Osteocyte (in vitro differentiated cells): ENCODE measurements around the gene DZIP1. TPM values are rescaled to one million over a fixed set of nuclear protein-coding genes. Genes with fewer than 3 reads are reported as not detected.
A peak's percentile ranks its signal among the peaks of the same experiment; 100 is the strongest.

Source experiments
- DNase-seq: peaks from one replicate; pipeline ENCODE4 v3.0.0; 2021; ENCODE audit warnings: mixed read lengths; ENCODE audit not compliant: unreplicated experiment; ENCODE audit errors: extremely low spot score
- H3K27ac Mint-ChIP-seq: one replicate; pipeline ENCODE4 v1.8.0; 2021; ENCODE audit warnings: mild to moderate bottlenecking, mixed read lengths; ENCODE audit not compliant: unreplicated experiment
- H3K27me3 Mint-ChIP-seq: one replicate; pipeline ENCODE4 v1.8.0; 2021; ENCODE audit warnings: mixed read lengths; ENCODE audit not compliant: unreplicated experiment
- H3K36me3 Mint-ChIP-seq: one replicate; pipeline ENCODE4 v1.8.0; 2021; ENCODE audit warnings: mixed read lengths; ENCODE audit not compliant: unreplicated experiment
- H3K4me1 Mint-ChIP-seq: one replicate; pipeline ENCODE4 v1.8.0; 2021; ENCODE audit warnings: mixed read lengths; ENCODE audit not compliant: unreplicated experiment
- H3K4me3 Mint-ChIP-seq: one replicate; pipeline ENCODE4 v1.8.0; 2021; ENCODE audit warnings: mild to moderate bottlenecking, moderate library complexity, mixed read lengths; ENCODE audit not compliant: unreplicated experiment
- H3K9me3 Mint-ChIP-seq: one replicate; pipeline ENCODE4 v1.8.0; 2021; ENCODE audit warnings: mixed read lengths; ENCODE audit not compliant: unreplicated experiment
- total RNA-seq: library from RNA; stranded (reverse); gene quantifications from 2 replicates; pipeline ENCODE4 v1.2.1, GENCODE V29; 2021
- TF ChIP-seq, protein P1 (sequence below): fragments of 200-600 bp; sonication (generic); IDR thresholded peaks from 2 replicates; pipeline ENCODE4 v1.5.0; 2021; ENCODE audit warnings: antibody characterized with exemption, mild to moderate bottlenecking, moderate library complexity

The DZIP1 gene
- total RNA-seq, 1 donor from 2014 or later = 50.8 TPM

DNA sequence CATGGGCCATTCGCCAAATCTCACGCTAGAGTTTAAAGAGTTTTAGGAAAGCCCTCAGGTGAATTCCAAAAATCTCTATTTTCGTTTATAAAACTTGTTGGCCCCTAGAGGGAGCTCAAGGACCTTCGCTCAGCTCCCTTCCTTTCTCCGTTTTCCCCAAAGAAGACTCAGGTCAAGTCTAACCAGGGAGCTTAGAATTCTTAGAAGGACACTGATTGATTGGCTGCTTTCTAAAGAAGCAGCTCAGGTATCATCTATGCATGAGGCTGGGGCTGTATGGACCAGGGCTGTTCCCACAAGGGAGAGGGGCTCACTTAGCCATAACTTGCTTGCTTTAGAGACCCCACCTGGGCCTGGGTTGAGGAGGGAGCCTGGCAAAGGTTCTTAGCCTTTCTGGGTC, 20.5 kb downstream of the DZIP1 start:
- Mint-ChIP-seq H3K4me3 (no peak overlapping the region), H3K4me1 (peaks cover 20% of the 10 kb centered on the region), H3K36me3 (peaks cover 77% of the 10 kb centered on the region), H3K9me3 (peaks cover 9% of the 10 kb centered on the region), H3K27ac (no peak overlapping the region), H3K27me3 (no peaks in the 10 kb centered on the region)
- DNase-seq = no peak
- TF ChIP-seq, protein P1, sequence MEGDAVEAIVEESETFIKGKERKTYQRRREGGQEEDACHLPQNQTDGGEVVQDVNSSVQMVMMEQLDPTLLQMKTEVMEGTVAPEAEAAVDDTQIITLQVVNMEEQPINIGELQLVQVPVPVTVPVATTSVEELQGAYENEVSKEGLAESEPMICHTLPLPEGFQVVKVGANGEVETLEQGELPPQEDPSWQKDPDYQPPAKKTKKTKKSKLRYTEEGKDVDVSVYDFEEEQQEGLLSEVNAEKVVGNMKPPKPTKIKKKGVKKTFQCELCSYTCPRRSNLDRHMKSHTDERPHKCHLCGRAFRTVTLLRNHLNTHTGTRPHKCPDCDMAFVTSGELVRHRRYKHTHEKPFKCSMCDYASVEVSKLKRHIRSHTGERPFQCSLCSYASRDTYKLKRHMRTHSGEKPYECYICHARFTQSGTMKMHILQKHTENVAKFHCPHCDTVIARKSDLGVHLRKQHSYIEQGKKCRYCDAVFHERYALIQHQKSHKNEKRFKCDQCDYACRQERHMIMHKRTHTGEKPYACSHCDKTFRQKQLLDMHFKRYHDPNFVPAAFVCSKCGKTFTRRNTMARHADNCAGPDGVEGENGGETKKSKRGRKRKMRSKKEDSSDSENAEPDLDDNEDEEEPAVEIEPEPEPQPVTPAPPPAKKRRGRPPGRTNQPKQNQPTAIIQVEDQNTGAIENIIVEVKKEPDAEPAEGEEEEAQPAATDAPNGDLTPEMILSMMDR = peak; percentile 71

DNA sequence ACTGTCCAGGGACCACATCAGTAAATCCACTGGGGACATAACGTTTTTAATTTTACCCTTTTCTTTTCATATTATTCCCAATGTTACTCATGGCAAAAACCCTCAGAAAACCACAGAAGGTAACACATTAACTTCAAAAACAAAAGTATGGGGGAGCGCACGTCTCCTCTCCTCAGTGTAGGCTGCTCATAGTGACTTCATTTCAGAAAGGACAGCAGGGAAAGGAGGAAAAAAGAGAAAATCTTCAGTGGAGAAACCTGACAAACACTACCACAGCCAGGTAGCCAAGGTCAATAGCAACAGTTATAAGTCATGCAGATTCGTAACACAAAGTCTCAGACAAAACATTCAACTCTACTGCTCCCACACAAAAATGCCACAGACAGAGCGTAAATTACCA, 21.4 kb downstream of the DZIP1 start:
- no peak overlapping the region for H3K4me3 Mint-ChIP-seq
- TF ChIP-seq, protein P1 = no peak
- H3K4me1 Mint-ChIP-seq = peaks cover 17% of the 10 kb centered on the region
- H3K27ac Mint-ChIP-seq = peak overlapping the region; percentile 54
- H3K36me3 Mint-ChIP-seq = peaks cover 78% of the 10 kb centered on the region
- peaks cover 6% of the 10 kb centered on the region for H3K9me3 Mint-ChIP-seq
- H3K27me3 Mint-ChIP-seq = no peaks in the 10 kb centered on the region
- DNase-seq = no peak

DNA sequence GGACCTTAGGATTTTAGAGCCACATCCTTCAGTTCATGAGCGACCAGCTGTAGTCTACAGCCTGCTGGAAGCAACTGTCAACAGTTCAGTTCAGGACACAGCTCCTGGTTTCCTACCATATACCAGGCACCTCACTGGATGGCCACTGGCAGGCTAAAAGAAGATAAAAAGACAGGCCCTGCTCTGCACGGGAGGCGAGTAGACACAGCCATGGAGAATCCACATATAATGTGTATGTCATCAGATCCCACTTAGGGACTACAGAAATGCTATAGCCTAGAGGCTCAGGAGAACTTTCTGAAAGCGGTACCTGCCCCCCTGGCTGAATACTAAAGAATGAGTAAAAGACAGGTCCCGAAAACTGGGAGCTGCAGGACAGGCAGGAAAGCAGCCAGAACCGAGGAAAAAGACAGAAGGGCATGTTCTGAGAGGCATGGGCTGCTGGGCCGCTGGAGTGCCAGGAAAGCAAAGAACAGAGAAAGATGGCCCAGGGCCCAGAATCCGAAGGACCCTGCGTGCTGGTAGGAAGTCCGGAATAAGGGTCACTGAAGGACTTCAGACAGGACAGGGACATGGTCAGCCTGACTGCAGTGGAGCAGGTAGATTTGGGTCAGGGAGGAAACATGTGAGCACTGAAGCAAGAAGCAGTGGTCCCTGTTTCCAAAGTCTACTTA, 23.5 kb downstream of the DZIP1 start:
- TF ChIP-seq, protein P1 = no peak
- Mint-ChIP-seq H3K36me3 (peaks cover 72% of the 10 kb centered on the region), H3K27ac (no peak overlapping the region), H3K4me3 (no peak overlapping the region), H3K9me3 (no peaks in the 10 kb centered on the region), H3K27me3 (no peaks in the 10 kb centered on the region), H3K4me1 (peaks cover under 1% of the 10 kb centered on the region)
- DNase-seq = no peak

DNA sequence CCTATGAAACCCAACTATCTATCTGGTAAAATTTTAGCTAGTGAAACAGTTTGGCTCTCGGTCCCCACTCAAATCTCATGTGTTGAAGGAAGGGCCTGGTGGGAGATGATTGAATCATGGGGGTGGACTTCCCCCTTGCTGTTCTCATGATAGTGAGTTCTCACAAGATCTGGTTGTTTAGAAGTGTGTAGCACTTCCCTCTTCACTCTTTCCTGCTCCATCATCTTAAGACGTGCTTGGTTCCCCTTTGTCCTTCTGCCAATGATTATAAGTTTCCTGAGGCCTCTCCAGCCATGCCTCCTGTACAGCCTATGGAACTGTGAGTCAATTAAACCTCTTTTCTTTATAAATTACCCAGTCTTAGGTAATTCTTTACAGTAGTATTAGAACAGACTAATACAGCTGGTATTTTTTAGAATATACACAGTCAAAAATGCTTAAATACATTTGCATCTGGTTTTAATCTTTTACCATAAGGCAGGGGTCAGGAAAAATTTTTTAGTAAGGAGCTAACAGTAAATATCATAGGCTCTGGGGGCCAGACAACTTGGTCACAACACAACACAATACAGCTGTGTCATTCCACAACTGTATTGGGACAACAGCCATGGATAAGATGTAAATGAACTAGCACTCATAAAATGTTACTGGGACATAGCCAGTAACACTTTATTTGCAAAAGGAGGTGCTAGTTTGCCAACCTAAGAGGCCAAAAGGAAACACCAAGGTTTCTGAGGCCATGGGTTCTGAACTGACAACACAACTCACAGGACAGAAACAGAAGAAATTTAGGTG, 24.3 kb downstream of the DZIP1 start:
- Mint-ChIP-seq H3K27ac (no peak overlapping the region), H3K9me3 (no peaks in the 10 kb centered on the region), H3K36me3 (peaks cover 66% of the 10 kb centered on the region), H3K4me1 (no peaks in the 10 kb centered on the region), H3K4me3 (no peak overlapping the region), H3K27me3 (no peaks in the 10 kb centered on the region)
- TF ChIP-seq, protein P1 = no peak
- DNase-seq = no peak

DNA sequence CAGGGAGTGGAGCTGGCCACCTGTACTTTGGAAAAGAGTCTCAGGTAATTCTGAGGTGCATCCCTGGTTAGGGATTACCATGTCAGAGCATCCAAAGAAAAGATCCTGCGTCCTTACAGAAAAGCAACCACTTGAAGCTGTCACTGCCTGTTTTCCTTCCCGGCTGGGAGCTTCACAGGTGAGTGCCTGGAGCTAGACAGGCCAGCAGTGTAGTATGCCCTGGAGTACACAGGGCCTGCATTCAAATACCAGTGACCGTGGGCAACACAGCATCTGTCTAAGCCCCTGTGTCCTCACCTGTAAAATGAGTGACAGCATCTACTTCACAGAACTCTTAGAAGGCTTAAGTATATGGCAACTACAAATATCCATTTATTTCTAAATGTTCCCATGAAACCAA, 29.0 kb downstream of the DZIP1 start:
- H3K4me3 Mint-ChIP-seq = no peak overlapping the region
- no peaks in the 10 kb centered on the region for H3K27me3 Mint-ChIP-seq
- no peaks in the 10 kb centered on the region for H3K4me1 Mint-ChIP-seq
- peaks cover 48% of the 10 kb centered on the region for H3K36me3 Mint-ChIP-seq
- DNase-seq = no peak
- no peaks in the 10 kb centered on the region for H3K9me3 Mint-ChIP-seq
- TF ChIP-seq, protein P1 = no peak
- no peak overlapping the region for H3K27ac Mint-ChIP-seq
